Stimulated activated CD4-positive, alpha-beta T cell treated with anti-CD3 and anti-CD28 coated beads, Interleukin-4, amount 100 ng/mL, for 1 hour (primary cell): ENCODE measurements around the gene EFHB.
A peak's percentile ranks its signal among the peaks of the same experiment; 100 is the strongest.
"Not testable (repeated sequence)": the region's sequence is repeated elsewhere in the genome, so short reads cannot be mapped to it uniquely, and the experiment has no call there.

Source experiments
- DNase-seq: peaks from one replicate; pipeline ENCODE4 v3.0.0-alpha.2; 2020

The EFHB gene

DNA sequence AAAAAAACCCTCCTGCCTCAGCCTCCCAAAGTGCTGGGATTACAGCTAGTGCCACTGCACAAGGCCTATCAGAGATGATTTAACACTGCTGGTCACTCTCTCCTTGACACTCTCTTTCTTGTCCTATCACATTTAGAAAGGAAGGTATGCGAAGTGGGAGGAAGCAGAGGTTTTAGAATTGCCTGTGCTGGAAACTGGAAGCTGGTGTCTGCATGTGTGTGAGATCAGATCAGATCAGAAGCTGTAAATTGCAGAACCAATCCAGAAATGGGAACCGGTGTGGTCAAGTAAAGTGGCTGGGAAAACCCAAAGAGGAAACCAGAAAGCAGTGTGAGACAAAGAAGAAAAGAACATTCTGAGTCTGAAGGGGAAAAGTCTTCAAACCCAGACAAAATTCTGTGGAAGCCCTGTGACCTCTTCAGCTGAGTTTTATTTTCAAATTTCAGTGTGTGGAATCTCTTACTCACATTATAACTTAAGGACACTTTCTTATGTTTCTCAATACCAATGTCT lies 2.8 kb downstream of the EFHB start:
- DNase-seq: no peak

DNA sequence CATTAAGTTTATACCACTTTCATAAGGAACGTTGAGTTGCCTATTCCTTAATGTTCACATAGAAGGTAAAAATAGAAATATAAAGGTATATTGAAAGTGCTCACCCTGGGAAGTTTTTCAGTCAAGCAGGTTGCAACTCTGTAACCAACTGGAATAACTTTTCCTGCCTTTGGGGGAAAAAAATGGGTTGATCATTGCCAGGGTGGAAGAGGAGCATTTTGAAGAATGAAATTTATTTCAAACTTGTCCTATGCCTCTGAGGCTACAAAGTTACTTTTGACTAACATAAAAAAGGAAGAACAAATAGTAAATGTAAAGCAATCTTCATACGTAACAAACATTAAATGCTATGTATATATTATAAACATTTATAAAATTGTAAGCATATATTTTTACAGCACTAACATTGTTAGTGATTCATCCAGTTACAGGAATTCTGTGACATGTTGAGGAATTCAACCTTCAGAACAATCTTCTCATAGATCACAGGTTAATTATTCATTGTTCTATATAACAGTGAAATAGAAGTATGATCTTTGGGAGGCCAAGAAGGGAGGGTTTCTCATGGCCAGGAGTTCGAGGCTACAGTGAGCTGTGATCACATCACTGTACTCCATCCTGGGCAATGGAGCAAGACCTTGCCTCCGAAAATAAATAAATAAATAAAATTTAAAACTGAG lies 13.5 kb downstream of the EFHB start:
- DNase-seq: no peak

DNA sequence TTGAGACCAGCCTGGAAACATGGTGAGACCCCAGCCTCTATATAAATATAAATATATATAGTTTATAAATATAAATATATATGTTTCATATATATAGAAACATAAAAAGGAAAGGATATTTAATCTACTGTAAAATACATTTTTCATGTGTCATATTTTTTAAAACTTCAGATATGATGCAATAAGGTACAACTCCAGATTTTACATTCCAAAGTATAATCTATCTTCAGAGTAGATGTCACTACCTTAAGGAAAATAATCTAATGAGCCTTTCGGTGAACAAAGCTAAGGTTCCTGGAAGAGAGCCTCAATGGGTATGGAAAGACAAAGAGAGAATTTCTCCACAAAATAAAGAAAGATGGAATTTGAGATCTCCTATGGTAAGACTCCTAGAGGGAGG lies 16.9 kb downstream of the EFHB start:
- DNase-seq: no peak

GRCh38 chr3:19911452-19911851 lies 22.6 kb downstream of the EFHB start:
- DNase-seq: no peak

DNA sequence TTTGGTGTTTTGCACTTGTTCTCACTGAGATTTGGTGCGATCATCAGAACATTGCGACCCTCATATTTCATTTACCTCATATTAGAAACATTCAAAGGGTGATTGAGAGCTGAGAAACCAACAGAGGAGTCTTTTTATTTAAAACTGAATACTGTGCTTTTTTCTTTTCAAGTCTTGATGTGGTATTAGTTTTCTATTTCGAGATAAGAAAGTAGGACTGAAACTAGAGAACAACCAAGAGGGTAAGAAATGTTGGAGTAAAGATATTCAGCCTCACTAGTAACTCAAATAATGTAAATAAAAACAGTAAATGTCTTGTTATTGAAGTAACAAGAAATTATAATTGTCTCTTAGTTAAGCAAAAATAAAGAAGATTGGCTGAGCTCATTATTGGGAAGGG lies 26.5 kb downstream of the EFHB start:
- no peak for DNase-seq

DNA sequence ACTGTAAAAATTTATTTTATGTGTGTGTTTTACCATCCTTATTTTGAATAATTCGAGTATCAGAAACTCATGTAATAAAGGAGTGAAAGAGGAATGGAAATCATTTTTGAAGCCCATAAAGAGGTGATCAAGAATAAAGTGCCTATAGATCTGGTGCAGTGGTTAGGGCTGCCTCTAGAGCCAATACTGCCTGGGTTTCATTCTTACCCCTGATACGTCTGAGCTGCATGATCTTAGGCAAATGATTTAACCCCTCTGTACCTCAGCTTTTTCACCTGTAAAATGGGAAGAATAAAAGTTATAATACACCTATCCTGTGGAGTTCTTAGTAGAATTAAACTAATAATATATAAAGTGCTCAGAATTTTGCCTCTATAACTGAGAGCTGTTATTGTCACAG lies 30.4 kb downstream of the EFHB start:
- no peak for DNase-seq

- DNase-seq: no peak
Measured at GRCh38 chr3:19901918-19902317, 32.1 kb downstream of the EFHB start.

DNA sequence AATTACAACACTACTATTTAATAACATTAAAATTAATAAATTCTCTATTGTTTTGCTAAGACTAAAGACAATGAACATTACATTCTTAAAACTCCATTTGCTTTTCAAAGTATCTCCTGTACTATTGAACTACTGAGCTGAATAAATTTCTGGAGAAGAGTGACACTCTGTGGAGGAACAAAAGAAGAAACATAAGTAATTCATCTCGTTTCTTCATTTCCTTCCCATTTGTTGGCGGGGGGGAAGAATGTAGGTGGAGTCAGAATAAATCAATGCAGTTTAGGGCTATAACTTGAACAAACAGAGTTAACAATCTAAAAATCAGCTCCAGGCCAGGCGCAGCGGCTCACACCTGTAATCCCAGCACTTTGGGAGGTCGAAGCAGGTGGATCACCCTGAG lies 32.7 kb downstream of the EFHB start:
- no peak for DNase-seq

DNA sequence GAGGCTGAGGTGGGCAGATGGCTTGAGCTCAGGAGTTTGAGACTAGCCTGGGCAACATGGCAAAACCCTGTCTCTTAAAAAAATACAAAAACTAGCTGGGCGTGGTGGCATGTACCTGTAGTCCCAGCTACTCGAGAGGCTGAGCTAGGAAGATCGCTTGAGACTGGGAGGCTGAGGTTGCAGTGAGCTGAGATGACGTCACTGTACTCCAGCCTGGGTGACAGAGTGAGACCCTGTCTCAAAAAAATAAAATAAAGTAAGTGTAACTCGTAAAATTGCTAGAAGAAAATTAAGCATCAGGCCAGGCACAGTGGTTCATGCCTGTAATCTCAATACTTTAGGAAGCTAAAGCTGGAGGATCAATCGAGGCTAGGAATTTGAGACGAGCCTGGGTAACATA lies 34.2 kb downstream of the EFHB start:
- not testable (repeated sequence) for DNase-seq

DNA sequence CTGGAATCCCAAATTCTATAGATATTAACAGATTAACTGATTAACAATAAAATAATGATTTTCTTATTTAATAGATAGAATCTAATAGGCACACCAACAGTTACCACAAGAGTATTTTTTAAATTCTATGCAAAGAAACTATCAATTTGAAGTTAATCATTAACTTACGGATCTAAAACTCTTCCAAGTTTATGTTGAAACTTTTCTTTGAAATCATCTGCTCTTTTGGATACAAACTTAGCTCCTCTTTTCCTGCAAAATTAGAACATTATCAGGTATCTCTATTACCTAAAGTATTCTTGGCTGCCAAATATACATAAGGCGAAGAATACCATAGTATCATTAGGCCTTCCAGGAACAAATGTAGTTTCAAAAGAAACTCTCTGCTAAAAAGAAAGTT lies 34.8 kb downstream of the EFHB start:
- no peak for DNase-seq

DNA sequence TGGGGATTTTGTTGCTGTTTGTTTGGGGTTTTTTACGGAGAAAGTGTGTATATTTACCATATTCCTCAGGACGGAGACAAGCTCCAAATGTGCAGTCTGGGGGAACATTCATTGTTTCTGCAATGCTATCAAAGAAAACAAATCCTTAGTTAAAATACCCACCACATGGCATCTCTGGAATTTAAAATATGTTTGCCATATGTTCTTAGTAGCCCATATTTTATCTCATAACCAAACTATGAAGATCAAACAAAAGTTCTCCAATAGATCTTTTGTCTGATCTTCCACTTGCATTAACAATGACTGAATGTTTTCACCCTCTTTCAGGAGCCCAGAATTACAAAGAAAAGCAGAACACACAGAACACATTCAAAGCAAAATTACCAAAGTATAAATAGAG lies 35.3 kb downstream of the EFHB start:
- DNase-seq: no peak

DNA sequence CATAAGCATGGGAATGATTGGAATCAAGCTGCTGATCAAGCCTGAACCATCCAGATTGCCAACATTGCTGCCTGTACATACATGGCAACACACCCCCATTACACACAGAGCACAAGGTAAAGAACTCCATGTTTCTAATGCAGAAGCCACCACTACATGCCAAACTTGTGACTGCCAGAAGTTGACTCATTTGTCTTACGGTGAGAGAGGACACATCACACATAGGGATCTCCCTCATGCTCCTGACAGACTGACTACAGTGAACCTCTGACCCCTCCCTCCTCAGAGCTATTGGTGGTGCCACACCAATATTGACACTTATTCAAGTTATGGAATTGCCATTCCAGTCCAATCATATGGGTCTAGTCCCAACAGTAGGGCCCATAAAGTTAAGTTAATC lies 42.3 kb downstream of the EFHB start:
- DNase-seq: no peak

DNA sequence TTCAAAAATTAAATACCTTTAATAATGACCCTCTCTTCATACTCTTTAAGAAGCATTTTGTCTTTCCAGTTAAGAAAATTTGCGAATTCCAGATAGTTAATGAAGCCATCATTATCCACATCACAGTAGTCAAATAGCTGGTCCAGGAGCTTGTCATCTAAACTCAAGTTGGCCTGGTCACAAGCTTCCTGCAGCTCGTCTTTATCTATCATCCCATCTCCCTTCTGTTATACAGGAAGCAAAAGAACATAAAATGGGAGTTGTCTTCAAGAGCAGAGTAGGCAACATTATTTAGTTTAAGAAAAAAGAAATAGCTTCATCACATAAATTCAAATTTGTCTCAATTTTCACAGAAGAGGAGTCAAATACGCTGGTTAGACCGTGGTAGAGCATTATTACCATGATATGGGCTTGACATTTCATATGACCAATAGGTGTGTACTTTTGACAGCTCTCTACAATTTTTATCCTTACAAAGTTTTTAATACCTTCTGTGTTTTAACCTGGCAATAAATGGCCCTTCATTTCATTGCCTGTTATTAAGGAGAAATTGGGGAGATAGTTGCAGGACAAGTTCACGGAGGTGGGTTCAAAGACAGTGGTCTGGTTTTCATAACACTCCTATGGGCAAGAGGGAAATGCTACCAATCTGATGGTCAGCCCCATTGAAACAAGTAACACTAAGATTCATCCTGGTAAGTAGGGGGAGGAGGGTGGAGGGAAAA lies 45.4 kb downstream of the EFHB start:
- no peak for DNase-seq

DNA sequence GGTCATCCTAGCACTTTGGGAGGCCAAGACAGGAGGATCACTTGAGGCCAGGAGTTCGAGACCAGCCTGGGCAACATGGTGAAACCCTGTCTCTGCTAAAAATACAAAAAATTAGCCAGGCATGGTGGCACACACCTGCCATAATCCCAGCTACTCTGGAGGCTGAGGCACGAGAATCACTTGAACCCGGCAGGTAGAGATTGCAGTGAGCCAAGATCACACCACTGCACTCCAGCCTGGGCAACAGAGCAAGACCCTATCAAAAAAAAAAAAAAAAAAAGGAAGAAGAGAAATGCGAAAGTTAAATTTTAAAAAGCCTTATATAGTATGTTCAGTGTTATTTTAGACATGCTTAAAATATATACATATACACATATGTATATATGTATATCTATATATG lies 46.9 kb downstream of the EFHB start:
- not testable (repeated sequence) for DNase-seq

GRCh38 chr3:19886404-19886803 lies 47.6 kb downstream of the EFHB start:
- no peak for DNase-seq

GRCh38 chr3:19885468-19885867 lies 48.5 kb downstream of the EFHB start:
- DNase-seq: no peak

DNA sequence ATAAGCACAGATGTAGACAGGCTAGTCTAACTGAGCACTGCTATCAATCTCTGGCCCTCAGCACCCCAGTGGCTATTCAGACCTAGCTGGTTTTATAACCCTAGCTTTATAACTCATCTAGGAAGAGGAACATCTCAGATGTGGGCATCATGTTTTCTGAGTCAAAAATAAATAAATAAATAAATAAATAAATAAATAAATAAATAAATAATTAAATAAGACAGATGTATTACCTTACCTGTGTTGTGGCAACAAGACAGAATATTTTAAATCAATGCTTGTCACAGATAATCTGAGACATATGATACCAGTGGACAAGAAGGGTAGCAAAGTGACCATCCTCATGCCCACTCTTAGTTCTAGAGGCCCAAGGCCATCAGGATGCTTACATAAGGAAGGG lies 52.2 kb downstream of the EFHB start:
- DNase-seq: no peak

DNA sequence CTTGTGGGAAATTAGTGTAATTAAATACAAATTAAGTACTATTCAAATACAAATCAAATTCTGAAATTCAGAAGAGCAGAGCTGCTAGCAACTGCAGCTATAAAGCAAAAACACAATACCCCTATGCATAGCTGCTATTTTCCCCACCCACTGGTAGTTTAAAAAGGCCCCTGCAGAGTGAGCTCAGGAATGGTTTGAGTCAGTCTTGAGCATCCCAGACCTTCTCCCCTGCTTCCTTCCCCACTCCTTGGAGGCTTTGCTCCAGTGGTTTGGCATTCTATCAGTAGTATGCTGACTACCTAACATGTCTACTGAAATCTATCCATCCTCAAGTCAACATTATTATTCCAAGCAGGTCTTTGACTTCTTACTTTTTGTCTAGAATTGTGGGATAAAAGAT lies 53.0 kb downstream of the EFHB start:
- DNase-seq: no peak

- DNase-seq: no peak
Measured at GRCh38 chr3:19877656-19878055, 56.4 kb downstream of the EFHB start.

GRCh38 chr3:19866751-19867347 lies 67.2 kb downstream of the EFHB start:
- DNase-seq: peak; percentile 7

- DNase-seq: not testable (repeated sequence)
Measured at GRCh38 chr3:19855318-19855717, 78.7 kb downstream of the EFHB start.

- not testable (repeated sequence) for DNase-seq
Measured at GRCh38 chr3:19846609-19847008, 87.4 kb downstream of the EFHB start.
